GM18868 (cell line): ENCODE data around the gene MAD1L1.

Experiments used
- ATAC-seq: cut with Tn5 transposase; IDR thresholded peaks from one replicate; pipeline ENCODE4 v1.9.1; 2021; ENCODE audit warnings: mild to moderate bottlenecking, moderate library complexity; ENCODE audit not compliant: unreplicated experiment

Gene MAD1L1

DNA sequence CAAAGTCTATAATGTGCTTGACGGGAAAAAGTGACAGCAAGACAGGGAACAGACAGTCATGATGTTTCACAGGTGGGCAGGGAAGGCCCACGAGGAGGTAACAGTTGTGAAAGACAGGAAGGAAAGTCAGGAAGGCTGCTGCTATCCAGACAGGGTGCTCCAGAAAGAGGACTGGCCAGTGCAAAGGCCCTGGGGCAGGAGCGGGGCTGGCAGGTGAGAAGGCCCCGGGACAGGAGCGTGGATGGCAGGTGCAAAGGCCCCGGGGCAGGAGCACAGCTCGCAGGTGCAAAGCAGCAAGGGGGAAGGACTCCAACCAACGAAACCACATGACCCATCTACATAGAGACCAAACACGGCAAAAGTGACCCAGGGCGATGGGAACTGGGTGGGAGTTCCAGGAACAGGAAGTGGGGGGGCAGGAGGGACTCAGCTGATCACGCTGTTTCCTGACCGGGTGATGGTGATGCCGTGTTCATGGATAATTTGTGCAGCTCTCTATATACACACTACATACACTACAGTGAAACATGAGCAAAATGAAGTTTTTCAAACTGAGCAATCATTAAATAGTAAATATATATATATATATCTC, 138.2 kb downstream of the MAD1L1 start:
- ATAC-seq = no peak

DNA sequence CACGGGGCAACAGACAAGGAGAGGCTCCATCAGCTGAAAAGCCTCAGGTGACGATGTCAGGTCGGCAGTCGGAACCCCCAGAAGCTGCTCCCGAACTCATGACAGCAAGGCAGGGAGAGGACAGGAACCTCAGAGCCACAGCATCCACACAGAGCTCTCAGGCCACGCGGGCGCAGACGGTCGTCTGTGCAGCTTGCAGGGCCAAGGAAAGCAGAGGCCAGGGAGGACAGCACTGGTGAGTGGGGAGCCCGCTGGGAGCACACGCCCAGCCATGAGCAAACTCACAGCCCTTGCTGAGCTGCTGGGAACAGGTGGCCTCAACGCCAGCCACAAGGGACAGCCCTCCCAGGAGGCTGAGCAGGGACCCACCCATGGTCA, 138.9 kb downstream of the MAD1L1 start:
- ATAC-seq = no peak

DNA sequence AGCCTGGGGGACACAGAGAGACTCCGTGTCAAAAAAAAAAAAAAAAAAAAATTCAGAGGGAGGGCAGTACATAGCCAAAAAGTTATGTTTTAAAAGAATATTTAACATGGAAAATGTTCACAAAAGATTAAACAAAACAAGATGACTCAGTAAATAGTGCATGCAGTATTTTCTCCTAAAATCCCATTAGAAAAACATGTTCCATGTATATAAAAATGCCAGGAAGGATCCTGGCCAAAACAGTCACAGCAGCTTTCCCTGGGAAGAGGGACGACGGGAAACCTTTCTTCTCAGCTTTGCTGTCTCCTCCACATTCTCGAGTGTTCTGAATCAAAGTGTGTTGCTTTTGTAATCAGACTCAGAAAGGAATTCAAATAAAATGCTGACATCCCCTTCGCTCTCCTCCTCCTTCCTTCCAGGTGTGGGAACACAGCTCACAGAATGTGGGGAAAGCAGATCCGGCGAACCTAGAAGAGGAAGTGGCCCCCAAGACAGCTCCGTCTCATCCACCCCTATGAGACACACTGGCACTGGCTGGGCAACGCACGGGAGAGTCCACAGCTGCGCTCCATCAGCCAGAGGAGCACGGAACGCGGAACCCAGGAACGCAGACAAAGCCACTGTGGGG, 139.4 kb downstream of the MAD1L1 start:
- ATAC-seq = no peak

DNA sequence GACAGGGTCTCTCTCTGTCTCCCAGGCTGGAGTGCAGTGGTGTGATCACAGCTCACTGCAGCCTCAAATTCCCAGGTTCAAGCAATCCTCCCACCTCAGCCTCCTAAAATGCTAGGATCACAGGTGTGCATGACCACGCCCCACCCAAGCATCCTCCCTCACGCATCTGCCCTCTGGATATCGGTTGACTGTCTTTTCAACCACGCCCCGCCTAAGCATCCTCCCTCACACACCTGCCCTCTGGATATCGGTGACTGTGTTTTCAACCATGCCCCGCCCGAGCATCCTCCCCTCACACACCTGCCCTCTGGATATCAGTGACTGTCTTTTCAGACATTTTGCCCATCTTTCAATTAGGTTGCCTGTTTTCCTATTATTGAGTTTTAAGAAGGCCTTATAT, 140.5 kb downstream of the MAD1L1 start:
- ATAC-seq = no peak

DNA sequence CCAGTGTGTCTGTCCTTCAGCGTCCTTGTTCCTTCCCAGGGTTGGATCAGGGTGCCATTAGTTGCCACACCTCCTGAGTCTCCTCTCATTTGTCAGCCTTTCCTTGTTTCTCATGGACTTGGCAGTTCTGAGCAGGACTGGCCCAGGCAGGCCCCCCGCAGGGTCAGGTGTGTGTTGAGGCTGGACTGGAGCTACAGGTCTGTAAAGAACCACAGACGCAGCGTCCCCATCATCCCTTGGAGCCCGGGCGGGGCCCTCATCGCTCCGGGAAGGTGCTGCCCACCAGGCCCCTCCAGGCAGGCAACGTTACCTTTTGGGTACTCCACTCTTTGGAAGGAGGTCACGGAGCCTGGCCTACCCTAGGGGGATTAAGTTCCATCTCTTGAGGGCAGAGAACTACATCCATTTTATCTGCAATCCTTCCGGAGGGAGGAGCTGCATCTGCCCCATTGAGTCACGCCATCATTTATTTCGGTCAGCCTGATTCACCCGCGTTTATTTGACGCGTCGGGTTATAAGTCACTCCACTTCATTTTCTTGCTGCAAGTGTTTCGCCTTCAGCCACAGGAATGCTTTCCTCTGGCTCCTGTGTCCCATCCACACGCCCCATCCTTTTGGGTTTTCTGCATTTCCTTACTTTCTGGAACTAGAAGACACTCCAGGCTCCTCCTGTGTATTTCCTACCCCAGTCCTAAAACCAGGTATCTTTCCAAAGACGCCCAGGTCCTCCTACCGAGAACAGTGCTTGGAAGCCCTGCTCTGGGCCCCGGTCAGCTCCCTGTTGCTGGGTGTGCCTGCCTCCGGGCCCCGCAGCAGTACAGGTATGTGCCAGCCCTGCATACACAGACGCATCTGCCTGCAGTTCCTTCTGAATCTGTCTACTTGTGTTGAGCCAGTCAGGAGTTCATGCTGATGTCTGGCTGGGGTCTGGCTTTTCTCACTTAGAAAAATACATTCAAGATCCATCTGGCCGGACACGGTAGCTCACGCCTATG, 141.9 kb downstream of the MAD1L1 start:
- no peak for ATAC-seq

DNA sequence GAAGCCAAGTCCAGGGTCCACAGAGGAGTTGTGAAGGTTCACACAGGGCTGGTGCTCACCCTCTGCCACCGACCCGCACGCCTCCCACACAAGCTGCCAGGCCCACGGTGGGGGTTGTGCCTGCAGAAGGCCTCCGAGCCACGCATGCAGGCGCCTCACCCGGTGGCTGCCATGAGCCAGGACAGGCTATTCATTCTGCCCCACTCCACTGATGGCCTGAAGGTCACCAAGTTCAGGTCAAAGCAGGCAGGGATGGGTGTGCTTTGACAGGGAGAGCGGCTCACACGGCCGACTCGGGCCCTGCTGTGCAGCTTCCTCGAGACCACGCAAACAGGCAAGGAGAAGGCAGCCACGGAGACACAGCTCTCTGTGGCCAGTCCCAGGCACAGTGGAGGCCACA, 143.9 kb downstream of the MAD1L1 start:
- ATAC-seq = no peak

DNA sequence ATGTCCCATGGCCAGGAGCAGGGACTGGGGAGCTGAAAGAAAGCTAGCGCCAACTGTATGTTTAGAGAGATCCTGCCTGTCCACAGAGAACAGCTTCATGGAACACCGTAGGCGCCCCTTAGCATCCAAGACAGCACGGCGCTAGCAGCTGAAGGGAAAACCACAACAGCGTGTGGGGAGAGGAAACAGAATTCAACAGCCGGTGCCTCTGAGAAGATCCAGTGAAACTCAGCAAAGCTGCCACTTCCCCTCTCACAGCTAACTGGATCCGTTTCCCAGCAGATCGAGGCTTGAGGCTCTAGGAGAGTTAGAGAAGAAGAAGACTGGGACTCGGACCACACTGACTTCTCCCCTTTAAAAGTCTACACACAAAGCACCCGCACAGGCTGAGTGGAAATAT, 145.0 kb downstream of the MAD1L1 start:
- ATAC-seq = no peak

DNA sequence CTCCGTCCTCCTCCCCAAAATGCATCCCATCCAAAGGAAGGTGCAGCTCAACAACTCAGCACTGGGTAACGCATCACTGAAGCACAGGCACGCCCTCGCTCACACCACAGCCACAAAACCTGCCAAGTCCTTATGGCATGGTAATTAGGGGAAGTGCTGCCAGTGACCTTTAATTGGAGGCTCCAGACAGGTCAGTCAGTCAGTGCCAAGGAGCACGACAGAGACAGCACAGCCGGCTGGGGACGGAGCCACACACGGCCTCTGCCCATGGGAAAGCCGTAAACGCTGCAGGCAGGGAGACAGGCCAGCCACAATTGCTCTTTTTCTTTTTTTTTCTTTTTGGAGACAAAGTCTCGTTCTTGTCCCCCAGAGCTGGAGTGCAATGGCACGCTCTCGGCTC, 146.5 kb downstream of the MAD1L1 start:
- no peak for ATAC-seq

DNA sequence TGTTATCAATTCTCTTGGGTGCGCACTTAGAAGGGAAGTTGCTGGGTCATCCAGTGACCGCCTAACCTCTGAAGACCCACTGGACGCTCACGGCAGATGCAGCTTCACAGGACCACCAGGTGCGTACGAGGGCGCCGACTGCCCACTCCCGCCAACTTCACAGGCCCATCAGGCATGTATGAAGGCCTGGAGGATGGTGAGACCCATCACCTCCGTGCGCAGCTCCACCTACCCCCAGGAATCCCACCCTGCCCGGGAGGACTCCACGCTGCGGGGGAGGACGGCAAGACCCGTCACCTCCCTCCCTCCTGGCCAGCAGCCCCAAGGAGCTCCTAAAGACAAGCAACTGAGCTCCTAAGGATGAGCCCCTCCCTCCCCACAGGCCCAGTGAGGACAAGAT, 146.9 kb downstream of the MAD1L1 start:
- no peak for ATAC-seq

DNA sequence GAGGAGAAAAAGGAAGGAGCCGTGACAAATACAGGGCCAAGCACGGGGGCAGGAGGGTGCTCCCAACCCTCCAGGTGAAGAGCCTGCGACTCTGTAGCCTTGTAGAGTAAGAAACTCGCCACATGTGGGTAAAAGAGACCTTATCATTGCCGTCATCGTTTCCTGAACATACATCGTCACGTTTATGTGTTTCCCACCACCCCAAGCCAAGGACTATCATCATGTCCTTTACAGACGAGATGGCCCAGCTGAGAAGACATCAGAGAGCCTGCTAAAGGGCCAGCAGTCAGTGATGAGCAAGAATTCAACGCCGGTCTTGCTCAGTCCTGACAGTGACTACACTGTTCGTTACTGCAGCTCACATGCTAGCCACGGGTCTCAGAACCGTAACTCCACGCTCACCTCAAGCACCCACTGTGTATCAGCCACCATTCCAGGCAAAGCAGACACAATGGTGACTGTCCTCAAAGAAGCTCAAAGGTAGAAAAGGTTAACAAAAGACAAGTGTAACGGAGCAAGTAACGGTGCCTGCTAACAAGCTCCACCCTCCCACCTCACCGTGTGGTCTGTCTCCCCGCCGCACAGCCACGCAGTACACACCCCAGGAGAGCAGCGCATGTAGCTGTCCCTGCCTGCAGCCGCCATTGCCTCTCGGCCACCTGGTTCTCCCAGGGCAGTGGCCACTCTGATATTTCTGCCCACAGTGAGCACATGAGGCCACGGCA, 147.8 kb downstream of the MAD1L1 start:
- no peak for ATAC-seq

DNA sequence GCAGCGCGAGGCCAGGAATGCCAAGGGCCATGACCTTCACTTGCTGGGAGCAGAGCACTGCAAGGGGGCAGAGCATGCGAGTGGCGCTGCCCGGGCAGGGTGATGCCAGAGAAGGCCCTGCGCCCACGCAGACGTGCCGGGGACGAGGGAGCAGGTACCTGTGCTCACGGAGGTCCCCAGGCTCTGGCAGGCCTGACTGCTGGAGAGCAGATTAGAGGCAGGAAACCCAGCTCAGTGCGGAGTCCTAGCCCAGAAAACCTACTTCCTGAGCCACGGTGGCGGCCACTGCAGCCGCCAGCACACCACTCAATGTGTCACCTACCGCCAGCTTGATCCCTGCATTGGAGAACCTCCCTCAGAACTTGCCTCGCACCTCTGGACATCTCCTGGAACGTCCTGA, 148.4 kb downstream of the MAD1L1 start:
- ATAC-seq = no peak

DNA sequence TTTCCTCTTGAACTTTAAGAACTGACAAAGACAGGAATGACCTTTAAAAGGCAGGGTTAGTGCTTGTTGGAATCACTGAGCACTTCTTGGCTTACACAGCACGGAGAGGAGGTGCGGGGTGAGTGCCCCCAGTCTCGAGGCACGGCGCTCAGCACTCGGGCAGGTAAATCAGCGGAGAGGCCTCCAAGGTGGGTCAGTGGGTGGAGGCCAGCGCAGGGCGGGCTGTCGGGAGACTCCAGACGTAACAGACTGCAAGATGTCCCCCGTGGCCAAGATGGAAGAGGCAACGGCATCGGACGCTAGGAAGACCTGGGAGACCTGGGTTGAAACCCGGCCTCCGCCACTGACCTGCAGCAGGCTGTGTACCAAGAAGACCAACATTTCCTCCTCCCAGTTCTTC, 149.4 kb downstream of the MAD1L1 start:
- ATAC-seq = no peak

DNA sequence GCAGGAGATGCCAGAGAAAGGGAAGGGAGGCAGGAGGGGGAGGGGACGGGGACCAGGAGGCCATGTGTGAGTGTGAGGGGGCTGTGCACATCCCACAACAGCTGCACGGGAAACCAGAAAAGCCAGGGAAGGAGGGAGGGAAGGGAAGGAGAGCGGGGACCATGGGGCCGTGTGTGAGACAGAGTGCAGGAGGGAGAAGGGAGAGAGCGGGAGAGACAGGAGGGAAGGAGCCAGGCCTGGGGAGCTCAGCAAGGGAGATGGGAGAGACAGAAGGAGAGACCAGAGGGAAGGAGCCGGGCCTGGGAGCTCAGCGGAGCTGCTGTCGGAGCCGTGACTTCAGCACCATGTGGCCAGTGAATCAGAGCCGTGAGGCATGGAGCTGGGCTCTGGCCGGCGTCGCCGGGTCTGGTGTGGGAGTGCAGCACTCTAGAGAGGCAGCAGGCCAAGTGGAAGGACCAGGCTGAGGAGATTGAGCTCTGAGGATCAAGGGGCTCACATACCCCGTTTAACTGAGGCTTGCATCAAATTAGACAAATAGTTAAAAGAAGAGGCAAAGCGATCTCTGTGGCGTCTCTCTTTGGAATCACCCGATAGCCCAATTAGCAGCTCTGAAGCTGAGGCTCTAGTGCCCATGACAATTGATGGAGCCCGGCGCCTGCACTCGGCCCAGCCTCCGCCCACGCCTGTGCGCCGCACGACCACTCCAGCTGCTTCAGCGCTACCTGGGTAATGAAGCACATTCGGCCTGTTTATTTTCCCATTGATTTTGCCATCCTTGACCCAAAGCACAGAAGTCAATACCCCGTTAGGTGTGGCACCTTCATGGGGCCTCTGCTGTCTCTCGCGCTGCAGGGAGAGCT, 150.4 kb downstream of the MAD1L1 start:
- ATAC-seq = no peak

DNA sequence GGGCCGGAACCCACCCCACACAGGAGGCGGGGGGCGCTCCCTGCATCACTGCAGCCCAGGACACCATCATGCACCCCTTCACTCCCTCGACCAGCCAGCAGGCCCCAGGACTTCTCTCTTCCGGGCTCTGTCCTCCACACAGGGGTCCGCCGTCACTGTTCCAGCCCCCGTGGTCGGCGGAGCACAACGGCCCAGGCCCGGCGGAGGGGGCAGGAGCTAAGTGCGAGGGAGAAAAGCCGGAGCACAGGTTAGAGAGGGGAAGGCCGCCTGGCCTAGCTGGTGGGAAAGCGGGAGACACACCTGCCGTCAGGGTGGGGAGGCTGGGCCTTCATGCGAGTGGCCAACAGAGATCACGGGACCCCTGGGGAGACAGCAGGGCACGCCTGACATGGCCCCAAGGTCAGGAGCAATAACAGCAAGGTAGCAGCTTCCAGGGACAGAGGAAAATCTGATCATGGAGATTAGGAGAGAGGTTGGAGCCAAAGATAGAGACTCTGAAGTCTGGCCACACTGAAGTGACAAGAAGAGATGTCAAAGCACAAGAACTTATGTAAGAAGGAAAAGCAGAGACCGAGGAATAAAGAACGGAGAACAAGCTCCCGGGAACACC, 151.1 kb downstream of the MAD1L1 start:
- no peak for ATAC-seq

DNA sequence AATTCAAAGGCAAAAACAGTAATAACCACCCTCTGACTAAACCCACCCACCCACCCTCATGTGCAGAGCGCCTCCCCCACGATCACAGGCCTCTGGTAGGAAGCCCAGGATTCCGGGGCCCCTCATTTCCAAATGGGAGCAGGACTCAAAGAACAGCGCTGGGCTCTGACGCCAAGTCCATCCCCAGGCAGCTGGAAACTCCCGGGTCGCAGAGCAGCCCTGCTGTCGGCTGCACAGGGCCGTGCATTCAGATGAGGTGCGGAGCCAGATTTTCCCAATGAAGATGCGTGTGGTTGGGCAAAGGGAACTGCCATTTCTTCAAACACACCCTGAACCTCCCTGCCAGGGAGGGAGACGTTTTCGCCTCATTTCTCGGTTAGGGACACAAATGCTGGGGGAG, 152.3 kb downstream of the MAD1L1 start:
- no peak for ATAC-seq

DNA sequence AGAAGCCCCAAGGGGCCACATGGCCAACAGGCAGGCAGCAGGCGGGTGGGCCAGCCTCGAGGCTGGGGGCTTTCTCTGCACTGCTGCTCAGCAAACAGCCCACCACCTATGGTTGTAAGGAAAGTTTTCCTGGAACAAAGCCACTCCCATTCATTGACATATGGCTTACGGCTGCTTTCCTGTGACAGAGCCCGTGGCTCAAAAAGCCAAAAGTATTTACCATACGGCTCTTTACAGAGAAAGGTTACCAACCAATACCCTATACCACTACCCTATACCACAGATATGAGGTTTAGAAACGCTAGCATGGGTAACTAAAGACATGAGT, 152.7 kb downstream of the MAD1L1 start:
- no peak for ATAC-seq

DNA sequence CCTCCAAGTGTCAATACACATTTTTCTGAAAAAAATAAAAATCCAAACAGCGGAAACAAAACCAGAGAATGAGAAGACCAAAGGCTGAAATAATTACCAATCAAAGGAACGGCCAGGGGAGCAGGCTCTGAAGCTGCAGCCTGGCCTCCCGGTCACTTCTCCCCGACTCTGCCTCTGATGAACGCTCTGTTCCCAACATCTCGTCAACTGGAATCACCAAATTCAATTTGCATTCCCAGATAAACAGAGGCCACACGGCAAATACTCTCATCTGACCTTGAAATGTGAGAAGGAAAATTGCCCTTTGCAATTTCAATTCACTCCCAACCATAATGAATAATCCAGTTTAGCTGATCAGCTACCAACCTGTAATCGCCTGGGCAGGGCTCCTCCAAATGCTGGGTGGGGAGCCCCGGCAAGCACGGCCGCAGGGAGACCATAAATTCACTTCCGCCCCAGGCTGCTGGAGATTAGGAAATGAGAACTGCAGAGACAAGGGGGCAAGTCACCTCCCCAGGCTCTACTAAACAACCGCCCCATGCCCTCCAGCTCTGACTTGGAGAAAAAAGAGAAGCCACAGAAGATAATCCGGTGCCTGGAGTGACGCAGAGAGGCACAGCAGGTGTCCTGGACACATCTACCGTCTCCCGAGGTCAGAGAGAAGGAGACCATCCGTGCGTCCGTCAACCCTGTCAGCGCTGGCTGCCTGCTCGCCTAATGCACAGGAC, 153.2 kb downstream of the MAD1L1 start:
- ATAC-seq = no peak

DNA sequence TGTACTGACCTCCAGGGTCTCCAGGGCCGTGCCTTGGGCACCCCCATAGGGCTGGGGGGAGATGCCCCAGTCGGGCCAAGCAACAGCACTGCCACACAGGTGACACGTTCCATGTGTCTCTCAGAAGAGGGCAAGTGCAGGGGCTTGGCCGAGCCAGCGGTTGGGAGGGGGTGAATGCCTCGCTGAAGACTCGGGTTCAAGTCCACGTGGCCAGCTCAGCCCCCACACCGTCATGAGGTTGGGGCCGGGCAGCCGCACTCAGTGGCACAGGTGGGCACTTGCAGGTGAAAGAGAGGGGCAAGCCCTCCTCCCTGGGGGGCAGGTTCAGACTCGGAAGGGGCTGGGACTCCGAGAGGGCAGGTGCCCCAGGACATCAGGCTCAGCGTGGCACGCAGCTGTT, 153.8 kb downstream of the MAD1L1 start:
- ATAC-seq = no peak

DNA sequence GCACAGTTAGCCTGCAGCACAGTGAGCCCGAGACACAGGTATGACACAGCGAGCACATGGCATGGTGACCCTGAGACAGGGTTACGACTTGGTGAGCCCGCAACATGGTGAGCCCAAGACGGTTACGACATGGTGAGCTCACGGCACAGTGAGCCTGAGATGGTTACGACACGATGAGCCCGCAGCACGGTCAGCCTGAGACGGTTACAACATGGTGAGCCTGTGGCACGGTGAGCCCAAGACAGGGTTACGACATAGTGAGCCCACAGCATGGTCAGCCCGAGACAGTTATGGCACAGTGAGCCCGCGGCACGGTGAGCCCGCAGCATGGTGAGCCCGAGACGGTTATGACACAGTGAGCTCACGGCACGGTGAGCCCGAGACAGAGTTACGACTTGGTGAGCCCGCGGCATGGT, 156.1 kb downstream of the MAD1L1 start:
- no peak for ATAC-seq
